CD8-positive, alpha-beta memory T cell (primary cell): Measurements from ENCODE around the gene WDR62. TPM values are rescaled to one million over a fixed set of nuclear protein-coding genes. Genes with fewer than 3 reads are reported as not detected.

ENCODE experiments used
- CTCF ChIA-PET: fragments of 350-600 bp; sonication (Branson Sonifier 250); formaldehyde crosslinking; loops from one replicate; lab custom pipeline; 2021; ENCODE audit warnings: antibody characterized with exemption; lab: Charles Lee
- POLR2A ChIA-PET: fragments of 350-600 bp; sonication (Branson Sonifier 250); formaldehyde crosslinking; loops from one replicate; lab custom pipeline; 2021; ENCODE audit warnings: antibody characterized with exemption; lab: Charles Lee
- DNase-seq, 5 donors: peaks; one replicate each; pipeline versions ENCODE4 v3.0.0 to v3.0.0-alpha.2; 2020 to 2022; ENCODE audit warnings: mixed read lengths in 1 of 5
- H3K27ac ChIP-seq: one replicate; pipeline ENCODE4 v1.7.0; 2013; ENCODE audit warnings: low read depth, mild to moderate bottlenecking, low read length, moderate library complexity
- H3K27me3 ChIP-seq: 2 replicates; pipeline ENCODE4 v1.7.0; 2013; ENCODE audit warnings: low read length, mild to moderate bottlenecking; ENCODE audit not compliant: insufficient read depth, poor library complexity, severe bottlenecking
- H3K36me3 ChIP-seq: 2 replicates; pipeline ENCODE4 v1.7.0; 2013; ENCODE audit warnings: mild to moderate bottlenecking, low read length, moderate library complexity; ENCODE audit not compliant: insufficient read depth
- H3K4me1 ChIP-seq: 2 replicates; pipeline ENCODE4 v1.7.0; 2013; ENCODE audit warnings: mild to moderate bottlenecking, low read length, moderate library complexity; ENCODE audit not compliant: insufficient read depth
- H3K4me3 ChIP-seq: 2 replicates; pipeline ENCODE4 v1.7.0; 2013; ENCODE audit warnings: mild to moderate bottlenecking, low read length
- H3K9me3 ChIP-seq: 2 replicates; pipeline ENCODE4 v1.7.0; 2013; ENCODE audit warnings: mild to moderate bottlenecking, low read length
- H3K27ac Mint-ChIP-seq, 8 donors: one replicate each; pipeline ENCODE4 v1.8.0; 2020 to 2021; ENCODE audit warnings: mixed read lengths in 8 of 8, mild to moderate bottlenecking in 6 of 8, inconsistent platforms in 3 of 8, moderate library complexity in 3 of 8
- H3K27me3 Mint-ChIP-seq, 2 donors: one replicate each; pipeline ENCODE4 v1.8.0; 2020 to 2021; ENCODE audit warnings: mixed read lengths in 2 of 2, mild to moderate bottlenecking in 1 of 2, moderate library complexity in 1 of 2
- H3K36me3 Mint-ChIP-seq, 3 donors: one replicate each; pipeline ENCODE4 v1.8.0; 2020 to 2021; ENCODE audit warnings: mixed read lengths in 3 of 3, inconsistent platforms in 1 of 3, mild to moderate bottlenecking in 1 of 3
- H3K4me1 Mint-ChIP-seq, 3 donors: one replicate each; pipeline ENCODE4 v1.8.0; 2020 to 2021; ENCODE audit warnings: mixed read lengths in 3 of 3, inconsistent platforms in 1 of 3, mild to moderate bottlenecking in 1 of 3
- H3K4me3 Mint-ChIP-seq, 7 donors: one replicate each; pipeline ENCODE4 v1.8.0; 2020 to 2021; ENCODE audit warnings: mixed read lengths in 7 of 7, mild to moderate bottlenecking in 6 of 7, moderate library complexity in 4 of 7, inconsistent platforms in 2 of 7
- H3K9me3 Mint-ChIP-seq, 5 donors: one replicate each; pipeline ENCODE4 v1.8.0; 2020 to 2022; ENCODE audit warnings: mixed read lengths in 5 of 5, mild to moderate bottlenecking in 3 of 5, moderate library complexity in 2 of 5, inconsistent platforms in 1 of 5
- polyA plus RNA-seq: library from polyadenylated mRNA; unstranded; fragments of 300-500 nt; fragmentation: Illumina TruSeq; gene quantifications from one replicate; pipeline ENCODE4 v1.2.3, GENCODE V29; 2021
- total RNA-seq, 2 experiments: library from RNA; stranded (reverse); gene quantifications; one replicate each; pipeline ENCODE4 v1.2.3, GENCODE V29; 2021

WDR62 gene
- total and polyA plus RNA-seq, 3 experiments from 2014 or later, result 0.37 to 15.8 (median 15.7) TPM

GRCh38 chr19:36101550-36102327 lies 47.0 kb downstream of the WDR62 start:
- CTCF ChIA-PET, result no interaction called here
- no peak overlapping the region for H3K4me3 Mint-ChIP-seq
- no peak overlapping the region for H3K27ac ChIP-seq
- no peaks in the 10 kb centered on the region for H3K27me3 Mint-ChIP-seq
- peaks cover 0 to 7% (median 3%) of the 10 kb centered on the region in 3 donors for H3K36me3 Mint-ChIP-seq
- no peaks in the 10 kb centered on the region for H3K27me3 ChIP-seq
- POLR2A ChIA-PET, result interaction anchor here (0.5 kb wide), 1 partner anchor 21 kb away, joined by 3 read pairs; no protein-coding TSS in a partner anchor
- H3K9me3 Mint-ChIP-seq, result no peaks in the 10 kb centered on the region
- no peak overlapping the region for H3K27ac Mint-ChIP-seq
- H3K4me1 ChIP-seq, result no peaks in the 10 kb centered on the region
- H3K4me1 Mint-ChIP-seq, result no peaks in the 10 kb centered on the region
- H3K36me3 ChIP-seq, result no peaks in the 10 kb centered on the region
- DNase-seq, result no peak
- H3K9me3 ChIP-seq, result no peaks in the 10 kb centered on the region
- H3K4me3 ChIP-seq, result no peak overlapping the region

GRCh38 chr19:36103040-36103626 lies 48.4 kb downstream of the WDR62 start:
- Mint-ChIP-seq H3K27ac (no peak overlapping the region), H3K4me3 (no peak overlapping the region), H3K4me1 (no peaks in the 10 kb centered on the region), H3K27me3 (no peaks in the 10 kb centered on the region), H3K36me3 (peaks cover 0 to 11% (median 0%) of the 10 kb centered on the region in 3 donors), H3K9me3 (no peaks in the 10 kb centered on the region)
- H3K27ac ChIP-seq, result no peak overlapping the region
- no peaks in the 10 kb centered on the region for H3K27me3 ChIP-seq
- DNase-seq, result no peak
- no peak overlapping the region for H3K4me3 ChIP-seq
- POLR2A ChIA-PET, result no interaction called here
- no peaks in the 10 kb centered on the region for H3K4me1 ChIP-seq
- no peaks in the 10 kb centered on the region for H3K36me3 ChIP-seq
- CTCF ChIA-PET, result no interaction called here
- no peaks in the 10 kb centered on the region for H3K9me3 ChIP-seq

- no peaks in the 10 kb centered on the region for H3K9me3 ChIP-seq
- H3K27ac ChIP-seq, result no peak overlapping the region
- no peak overlapping the region for H3K4me3 ChIP-seq
- Mint-ChIP-seq H3K4me3 (no peak overlapping the region), H3K27me3 (no peaks in the 10 kb centered on the region), H3K36me3 (peaks cover 0 to 14% (median 0%) of the 10 kb centered on the region in 3 donors), H3K9me3 (no peaks in the 10 kb centered on the region), H3K4me1 (no peaks in the 10 kb centered on the region), H3K27ac (peak overlapping the region in 1 of 8 donors; percentile 87)
- DNase-seq, result no peak
- H3K27me3 ChIP-seq, result no peaks in the 10 kb centered on the region
- no peaks in the 10 kb centered on the region for H3K36me3 ChIP-seq
- no peaks in the 10 kb centered on the region for H3K4me1 ChIP-seq
- CTCF ChIA-PET, result no interaction called here
- POLR2A ChIA-PET, result no interaction called here
Measured at GRCh38 chr19:36103842-36104552, 49.3 kb downstream of the WDR62 start.

- Mint-ChIP-seq H3K27ac (peak overlapping the region in 3 of 8 donors; percentile 29 to 70 (median 57)), H3K36me3 (peaks cover 0 to 18% (median 0%) of the 10 kb centered on the region in 3 donors), H3K4me1 (no peaks in the 10 kb centered on the region), H3K4me3 (peak overlapping the region in 1 of 7 donors; percentile 68), H3K9me3 (no peaks in the 10 kb centered on the region), H3K27me3 (no peaks in the 10 kb centered on the region)
- Histone ChIP-seq H3K4me1 (no peaks in the 10 kb centered on the region), H3K9me3 (no peaks in the 10 kb centered on the region), H3K27ac (no peak overlapping the region), H3K27me3 (no peaks in the 10 kb centered on the region), H3K4me3 (no peak overlapping the region), H3K36me3 (no peaks in the 10 kb centered on the region)
- ChIA-PET POLR2A (no interaction called here), CTCF (interaction anchor here (1.1 to 1.5 kb wide), 2 partner anchors 45 to 56 kb away, joined by 3 read pairs; no protein-coding TSS in a partner anchor)
- DNase-seq, result no peak
Measured at GRCh38 chr19:36106441-36106840, 51.7 kb downstream of the WDR62 start.

GRCh38 chr19:36106991-36107390 lies 52.3 kb downstream of the WDR62 start:
- no peak overlapping the region for H3K4me3 Mint-ChIP-seq
- no peak overlapping the region for H3K27ac Mint-ChIP-seq
- no peaks in the 10 kb centered on the region for H3K4me1 Mint-ChIP-seq
- H3K9me3 ChIP-seq, result no peaks in the 10 kb centered on the region
- H3K4me3 ChIP-seq, result no peak overlapping the region
- DNase-seq, result no peak
- POLR2A ChIA-PET, result no interaction called here
- CTCF ChIA-PET, result interaction anchor here (1.5 kb wide), 1 partner anchor 45 kb away, joined by 3 read pairs; no protein-coding TSS in a partner anchor
- H3K27me3 ChIP-seq, result no peaks in the 10 kb centered on the region
- no peaks in the 10 kb centered on the region for H3K36me3 ChIP-seq
- H3K36me3 Mint-ChIP-seq, result peaks cover 0 to 22% (median 0%) of the 10 kb centered on the region in 3 donors
- no peak overlapping the region for H3K27ac ChIP-seq
- H3K9me3 Mint-ChIP-seq, result no peaks in the 10 kb centered on the region
- no peaks in the 10 kb centered on the region for H3K27me3 Mint-ChIP-seq
- H3K4me1 ChIP-seq, result no peaks in the 10 kb centered on the region

- no peaks in the 10 kb centered on the region for H3K9me3 Mint-ChIP-seq
- POLR2A ChIA-PET, result no interaction called here
Measured at GRCh38 chr19:36108684-36109083, 54.0 kb downstream of the WDR62 start.

GRCh38 chr19:36110487-36111199 lies 55.9 kb downstream of the WDR62 start, which contains the start of gene OVOL3:
TSS of gene OVOL3 (plus strand) at chr19:36111143. CDS start at chr19:36111203, 60 bp downstream.
- H3K4me3 ChIP-seq, result no peak within 1 kb of the TSS
- H3K9me3 Mint-ChIP-seq, result peaks cover 0 to 3% (median 0%) of the 10 kb centered on the region in 5 donors
- ChIA-PET CTCF (no interaction called here), POLR2A (no interaction called here)
- H3K27me3 Mint-ChIP-seq, result peaks cover 0 to 5% of the 10 kb centered on the region in 2 donors
- H3K4me1 Mint-ChIP-seq, result peaks cover 19 to 28% (median 25%) of the 10 kb centered on the region in 3 donors
- H3K36me3 Mint-ChIP-seq, result peaks cover 4 to 51% (median 5%) of the 10 kb centered on the region in 3 donors
- H3K27ac ChIP-seq, result no peak within 1 kb of the TSS
- H3K36me3 ChIP-seq, result peaks cover 4% of the 10 kb centered on the region
- H3K4me3 Mint-ChIP-seq, result peak within 1 kb of the TSS in 4 of 7 donors; percentile 5 to 66 (median 42)
- no peaks in the 10 kb centered on the region for H3K27me3 ChIP-seq
- no peaks in the 10 kb centered on the region for H3K9me3 ChIP-seq
- DNase-seq, result no peak
- peaks cover 14% of the 10 kb centered on the region for H3K4me1 ChIP-seq
- H3K27ac Mint-ChIP-seq, result peak within 1 kb of the TSS in 2 of 8 donors; percentile 82 to 91

More at GRCh38 chr19:36108684-36109083, 54.0 kb downstream of the WDR62 start:
- no peak overlapping the region for H3K4me3 ChIP-seq
- peaks cover 4% of the 10 kb centered on the region for H3K36me3 ChIP-seq
- H3K4me3 Mint-ChIP-seq, result no peak overlapping the region
- H3K27ac ChIP-seq, result no peak overlapping the region
- H3K27ac Mint-ChIP-seq, result peak overlapping the region in 1 of 8 donors; percentile 84
- peaks cover 4 to 38% (median 5%) of the 10 kb centered on the region in 3 donors for H3K36me3 Mint-ChIP-seq
- CTCF ChIA-PET, result no interaction called here
- no peaks in the 10 kb centered on the region for H3K27me3 Mint-ChIP-seq
- H3K9me3 ChIP-seq, result no peaks in the 10 kb centered on the region
- no peak for DNase-seq
- peaks cover 5% of the 10 kb centered on the region for H3K4me1 ChIP-seq
- H3K27me3 ChIP-seq, result no peaks in the 10 kb centered on the region
- peaks cover 6 to 10% (median 10%) of the 10 kb centered on the region in 3 donors for H3K4me1 Mint-ChIP-seq
